ENCODE data around the gene PRR5.
"Not testable (repeated sequence)": the region's sequence is repeated elsewhere in the genome, so short reads cannot be mapped to it uniquely, and the experiment has no call there.

The PRR5 gene

DNA sequence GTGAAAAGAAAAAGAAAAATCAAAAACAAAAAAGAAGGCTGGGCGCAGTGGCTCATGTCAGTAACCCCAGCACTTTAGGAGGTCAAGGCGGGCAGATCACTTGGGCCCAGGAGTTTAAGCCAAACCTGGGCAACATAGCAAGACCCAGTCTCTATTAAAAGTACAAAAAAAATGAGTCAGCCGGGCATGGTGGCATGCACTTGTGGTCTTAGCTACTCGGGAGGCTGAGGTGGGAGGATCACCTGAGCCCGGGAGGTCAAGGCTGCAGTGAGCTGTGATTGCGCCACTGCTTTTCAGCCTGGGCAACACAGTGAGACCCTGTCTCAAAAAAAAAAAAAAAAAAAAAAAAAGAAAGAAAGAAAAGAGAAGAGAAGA lies 26.0 kb upstream of the PRR5 start:
- DNase-seq: not testable (repeated sequence)

DNA sequence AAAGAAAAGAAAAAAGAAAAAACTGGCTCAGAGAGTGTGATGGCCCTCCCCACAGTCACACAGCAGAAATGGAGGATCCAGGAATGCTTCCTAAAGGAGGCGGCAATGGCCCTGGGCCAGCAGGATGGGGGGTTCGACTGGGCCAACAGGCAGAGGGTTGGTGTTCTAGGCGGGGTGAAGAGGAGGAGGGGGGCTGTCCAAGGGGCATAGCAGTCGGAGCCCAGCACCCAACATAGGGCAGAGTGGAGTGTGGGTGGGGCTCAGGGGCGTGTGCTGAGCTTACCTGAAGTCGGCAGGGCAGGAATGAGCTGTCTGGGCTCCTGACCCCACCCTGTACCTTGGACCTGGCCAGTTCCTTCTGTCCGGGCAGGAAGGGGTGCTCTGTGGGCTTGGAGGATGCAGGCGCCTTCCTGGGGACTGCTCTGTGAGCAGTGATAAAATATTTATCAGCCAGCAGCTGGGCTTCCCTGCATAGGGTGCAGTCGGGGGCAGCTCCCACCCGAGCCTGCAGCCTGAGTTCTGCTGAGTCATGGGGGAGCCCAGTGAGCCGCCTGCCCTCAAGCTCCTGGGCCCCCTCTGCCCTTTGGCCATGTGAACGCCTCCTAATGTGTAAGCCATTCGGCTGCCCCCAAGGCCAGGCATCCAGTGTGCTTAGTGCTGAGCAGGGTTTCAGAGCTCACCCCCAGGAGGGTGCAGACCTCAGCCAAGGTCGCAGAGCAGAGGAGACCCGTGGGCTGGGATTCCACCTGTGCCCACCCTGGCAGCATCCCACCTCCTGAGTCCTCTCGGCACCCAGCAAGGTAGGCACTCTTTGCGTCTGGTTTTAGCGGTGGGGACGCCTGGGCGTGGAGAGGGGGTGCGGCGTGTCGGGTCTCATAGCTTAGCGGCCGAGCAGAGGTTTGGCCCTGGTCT lies 25.3 kb upstream of the PRR5 start:
- DNase-seq: no peak

DNA sequence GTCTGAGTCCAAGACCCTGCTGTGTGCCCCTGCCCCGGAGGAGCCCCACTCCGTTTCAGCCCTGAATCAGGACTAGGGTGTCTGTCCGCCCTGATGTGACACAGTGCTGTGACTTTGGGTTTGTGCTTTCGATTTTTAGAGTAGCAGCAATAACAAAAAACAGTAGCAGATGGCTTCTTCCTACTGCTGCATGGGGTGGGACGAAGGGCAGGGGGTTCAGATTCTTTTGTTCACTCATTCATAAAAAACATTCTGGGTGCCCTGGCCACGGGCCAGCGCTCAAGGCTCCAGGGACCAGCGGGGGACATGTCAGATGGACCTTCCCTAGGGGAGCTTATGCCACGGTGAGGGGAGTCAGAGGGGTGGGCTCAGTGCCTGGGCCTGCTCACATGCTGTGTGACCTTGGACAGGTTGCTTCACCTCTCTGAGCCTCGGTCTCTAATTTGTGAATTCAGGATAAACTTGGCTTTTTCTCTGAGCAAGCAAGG lies 24.6 kb upstream of the PRR5 start:
- no peak for DNase-seq

DNA sequence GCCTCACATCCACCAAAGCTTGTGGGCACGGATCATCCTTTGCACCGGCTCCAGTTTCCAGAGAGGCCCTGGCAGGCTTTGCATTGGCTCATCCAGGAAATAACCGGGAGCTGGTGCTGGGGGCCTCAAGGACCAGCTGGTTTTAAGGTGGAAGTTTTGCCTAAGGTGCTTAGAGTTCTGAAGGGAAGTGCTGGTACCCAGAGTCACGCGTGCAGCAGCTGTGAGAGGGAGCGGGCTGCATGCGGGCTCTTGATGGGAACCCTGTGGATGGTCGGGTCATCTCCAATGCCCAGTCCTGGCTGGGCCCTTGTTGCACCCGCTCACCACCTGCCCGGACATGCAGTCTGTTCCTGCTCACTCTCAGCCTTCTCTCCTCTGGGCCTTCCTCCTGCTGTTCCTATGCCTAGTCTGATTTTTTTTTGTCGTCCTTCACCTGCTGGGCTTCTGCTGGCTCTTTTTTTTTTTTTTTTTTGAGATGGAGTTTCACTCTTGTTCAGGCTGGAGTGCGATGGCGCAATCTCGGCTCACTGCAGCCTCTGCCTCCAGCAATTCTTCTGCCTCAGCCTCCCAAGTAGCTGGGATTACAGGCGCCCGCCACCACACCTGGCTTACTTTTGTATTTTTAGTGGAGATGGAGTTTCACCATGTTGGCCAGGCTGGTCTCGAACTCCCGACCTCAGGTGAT lies 24.0 kb upstream of the PRR5 start:
- no peak for DNase-seq

DNA sequence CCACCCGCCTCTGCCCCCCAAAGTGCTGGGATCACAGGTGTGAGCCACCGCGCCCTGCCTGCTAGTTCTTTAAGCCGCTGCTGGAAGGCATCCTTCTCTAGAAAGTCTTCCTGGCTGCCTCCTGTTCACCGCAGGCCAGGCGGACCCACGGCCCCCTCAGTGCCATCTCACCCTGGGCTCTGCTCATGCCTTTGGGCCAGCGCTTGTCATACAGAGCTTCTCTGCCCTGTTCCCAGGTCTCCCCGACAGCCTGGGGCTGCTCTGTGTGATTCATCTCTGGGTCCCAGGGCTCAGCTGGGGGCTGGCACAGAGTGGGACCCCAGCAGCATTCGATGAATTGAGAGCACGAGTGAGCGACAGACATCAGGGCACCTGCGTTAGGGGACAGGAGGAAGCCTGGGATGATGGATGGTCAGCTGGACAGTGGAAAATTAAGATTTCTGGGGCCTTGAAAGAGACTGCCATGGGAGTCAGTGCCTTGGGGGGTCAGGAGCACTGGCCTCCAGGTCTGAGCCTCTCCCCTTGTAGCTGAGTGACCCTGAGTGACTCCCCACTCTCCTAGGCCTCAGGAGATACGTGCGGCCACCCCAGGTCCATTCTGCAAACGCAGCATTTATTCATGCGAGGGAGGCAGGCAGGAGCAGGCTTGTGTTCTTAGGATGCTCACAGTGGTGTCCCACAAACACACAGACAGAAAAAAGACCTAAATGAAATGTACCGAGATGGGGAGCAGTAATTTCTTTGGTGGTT lies 23.3 kb upstream of the PRR5 start:
- no peak for DNase-seq

DNA sequence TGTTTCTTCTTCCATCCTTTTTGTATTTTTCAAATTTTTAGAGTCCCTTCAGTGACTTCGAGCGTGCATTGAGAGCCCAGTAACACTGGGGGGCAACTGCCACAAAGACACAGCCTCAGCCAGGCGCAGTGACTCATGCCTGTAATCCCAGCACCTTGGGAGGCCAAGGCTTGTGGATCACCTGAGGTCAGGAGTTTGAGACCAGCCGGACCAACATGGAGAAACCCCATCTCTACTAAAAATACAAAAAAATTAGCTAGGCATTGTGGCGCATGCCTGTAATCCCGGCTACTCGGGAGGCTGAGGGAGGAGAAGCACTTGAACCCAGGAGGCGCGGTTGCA lies 22.7 kb upstream of the PRR5 start:
- not testable (repeated sequence) for DNase-seq

DNA sequence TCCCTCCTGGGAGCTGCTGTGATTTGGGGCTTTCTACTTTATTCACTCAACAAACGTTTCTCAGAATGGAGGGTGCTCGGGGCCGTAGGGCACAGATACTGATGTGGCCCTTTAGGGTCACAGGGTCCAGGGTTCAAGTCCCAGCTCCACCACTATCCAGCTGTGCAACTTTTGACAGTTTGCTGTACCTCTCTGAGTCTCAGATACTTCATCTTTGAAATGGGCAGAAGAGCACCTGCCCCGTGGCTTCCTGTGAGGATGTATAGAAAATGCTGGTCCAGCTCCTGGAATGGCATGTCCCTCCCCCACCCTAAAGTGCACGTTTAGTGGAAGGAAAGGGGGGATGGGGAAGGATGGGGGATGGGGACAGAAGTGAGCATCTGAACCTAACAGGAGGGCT lies 21.9 kb upstream of the PRR5 start:
- no peak for DNase-seq

DNA sequence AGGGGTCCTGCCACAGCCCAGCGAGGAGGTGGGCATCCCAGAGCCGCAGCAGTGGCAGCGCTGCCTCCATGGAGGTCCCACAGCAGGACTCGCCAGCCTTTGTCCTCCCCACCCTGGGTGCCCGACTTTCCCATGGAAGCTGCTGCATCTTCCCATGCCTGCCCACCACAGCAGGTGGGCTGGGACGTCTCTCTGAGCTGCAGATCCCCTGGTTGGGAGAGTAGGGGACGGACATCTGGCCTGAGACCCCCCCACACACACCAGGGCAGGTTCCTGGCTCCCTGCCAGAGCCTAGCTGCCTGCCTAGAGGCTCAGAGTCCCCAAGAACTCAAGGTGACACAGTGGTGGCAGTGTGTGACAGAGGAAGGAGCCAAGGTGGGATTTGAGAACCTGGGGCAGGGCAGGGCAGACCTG lies 21.5 kb upstream of the PRR5 start:
- DNase-seq: no peak

DNA sequence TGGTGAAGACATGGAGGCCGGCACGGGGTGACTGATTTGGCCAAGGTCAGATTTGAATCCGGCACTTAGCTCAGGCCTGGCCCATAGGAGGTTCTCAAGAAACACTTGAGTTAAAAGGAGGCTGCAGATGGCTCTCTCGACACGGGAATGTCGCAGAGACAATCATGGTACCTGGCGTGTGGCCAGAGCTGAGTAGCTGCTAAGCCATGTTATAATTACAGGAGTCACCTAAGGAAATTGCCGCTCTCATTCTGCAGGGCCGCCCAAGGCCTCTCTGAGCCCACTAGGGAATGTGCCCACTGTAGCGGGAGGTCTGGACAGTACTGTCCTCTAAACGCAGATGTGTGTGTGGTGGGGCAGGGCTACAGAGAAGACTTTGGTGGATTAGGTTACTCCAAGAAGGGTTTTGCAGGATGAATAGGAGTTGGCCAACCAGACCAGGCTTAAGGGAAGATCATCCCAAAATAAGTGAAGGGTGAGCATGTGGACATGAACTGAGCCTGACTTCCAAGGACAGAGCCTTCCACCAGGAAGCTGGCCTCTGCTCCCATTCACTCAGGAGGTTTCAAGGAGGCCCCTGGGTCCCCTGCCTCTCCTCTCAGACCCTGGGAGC lies 19.3 kb upstream of the PRR5 start:
- DNase-seq: no peak

DNA sequence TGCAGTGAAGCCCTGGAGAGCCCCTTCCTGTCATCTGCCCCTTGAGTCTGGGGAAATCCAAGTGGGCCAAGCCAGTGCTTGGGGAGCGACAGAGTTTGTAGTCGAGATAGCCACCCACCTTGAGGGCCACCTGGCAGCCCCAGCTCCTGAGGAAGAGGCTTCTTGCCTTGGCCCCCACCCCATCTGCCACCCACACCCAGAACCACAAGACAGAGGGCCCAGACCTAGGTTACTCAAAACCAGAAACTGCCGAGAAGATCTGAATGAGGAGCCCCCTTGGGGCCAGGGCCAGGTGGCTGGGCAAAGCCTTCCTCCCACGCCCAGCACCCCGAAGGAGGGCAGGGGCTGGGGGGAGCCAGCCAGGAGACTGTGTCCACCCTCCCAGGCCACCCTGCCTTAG lies 18.8 kb upstream of the PRR5 start:
- peak; percentile 51 for DNase-seq

DNA sequence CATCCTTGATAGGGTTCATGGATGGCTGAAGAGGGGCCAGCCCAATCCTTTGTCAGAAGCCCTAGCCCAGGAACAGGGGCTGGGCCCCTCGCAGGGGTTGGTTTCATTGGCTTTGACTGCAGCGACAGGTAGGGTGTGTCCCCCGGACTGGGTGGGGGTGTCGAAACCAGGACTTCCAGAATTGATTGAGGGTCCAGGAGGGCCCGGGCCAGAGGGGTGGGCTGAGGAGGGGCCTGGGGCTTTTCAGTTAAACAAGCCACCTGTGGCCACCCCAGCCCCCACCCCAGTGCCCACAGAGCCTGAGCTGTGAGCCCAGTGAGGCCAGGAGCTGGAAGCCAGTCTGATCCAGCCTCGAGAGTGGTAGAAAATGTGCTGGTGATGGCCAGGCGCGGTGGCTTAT lies 18.1 kb upstream of the PRR5 start:
- DNase-seq: no peak

DNA sequence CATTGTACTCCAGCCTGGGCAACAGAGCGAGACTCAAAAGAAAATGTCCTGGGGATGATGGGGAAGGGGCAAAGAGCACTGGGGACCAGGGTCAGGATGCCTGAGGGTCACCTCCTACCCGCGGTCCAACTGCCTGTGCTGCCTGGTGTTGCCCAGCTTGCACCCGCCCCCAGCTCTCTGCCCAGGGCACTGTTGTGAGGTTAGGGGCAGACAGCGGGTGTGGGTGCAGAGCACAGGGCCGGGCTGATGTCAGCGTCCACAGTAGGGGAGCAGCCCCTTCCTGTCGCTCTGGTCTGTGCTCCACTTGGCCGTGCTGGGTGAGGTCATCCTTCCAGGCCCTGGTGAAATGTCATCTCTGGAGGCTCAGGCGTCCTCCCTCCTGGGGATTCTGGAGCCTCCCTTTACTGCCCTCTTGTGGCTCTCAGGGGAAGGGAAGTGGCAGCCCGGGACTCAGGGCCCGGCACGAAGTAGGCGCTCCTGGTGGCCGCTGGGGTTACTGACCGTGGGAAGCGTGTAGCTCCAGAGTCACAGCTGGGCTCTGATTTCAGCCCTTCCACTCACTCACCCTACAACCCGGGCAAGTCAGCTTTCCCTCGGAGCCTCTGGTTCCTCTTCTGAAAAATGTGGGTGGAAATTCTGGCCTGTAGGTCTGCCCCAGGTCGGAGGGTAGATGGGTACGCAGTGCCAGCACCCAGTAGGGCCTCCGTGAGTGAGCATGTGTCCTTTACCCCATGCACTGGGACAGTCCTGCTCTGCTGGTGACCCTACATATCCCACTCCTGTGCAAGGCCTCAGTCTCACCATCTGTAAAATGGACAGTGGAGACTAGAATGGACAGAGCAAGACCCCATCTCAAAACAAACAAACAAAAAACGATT lies 17.3 kb upstream of the PRR5 start:
- peak; percentile 93 for DNase-seq

DNA sequence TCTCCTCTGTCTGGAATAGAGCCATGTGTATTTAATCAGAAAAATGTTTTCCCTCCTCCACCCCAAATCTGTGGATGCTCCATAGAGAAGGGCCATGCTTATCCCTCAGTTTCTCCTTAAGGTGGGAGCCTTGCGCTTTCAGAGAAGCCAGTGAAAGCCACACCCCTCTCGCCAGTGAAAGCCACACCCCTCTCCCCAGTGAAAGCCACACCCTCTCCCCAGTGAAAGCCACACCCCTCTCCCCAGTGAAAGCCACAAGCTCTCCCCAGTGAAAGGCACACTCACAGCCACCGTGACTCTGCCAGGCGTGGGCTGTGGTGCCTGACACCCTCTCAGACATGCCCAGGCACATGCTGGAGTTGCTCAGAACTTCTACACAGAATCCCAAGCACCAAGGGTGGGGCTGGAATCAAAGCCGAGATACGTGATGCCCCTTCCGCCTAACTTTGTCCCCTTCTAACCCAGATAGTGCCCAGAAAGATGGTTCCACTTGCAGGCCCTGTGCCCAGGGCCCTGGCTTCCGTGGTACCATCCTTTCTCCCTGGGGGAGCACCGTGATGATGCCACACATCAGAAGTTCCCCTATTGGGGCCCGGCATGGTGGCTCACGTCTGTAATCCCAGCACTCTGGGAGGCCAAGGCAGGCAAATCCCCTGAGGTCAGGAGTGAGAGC lies 16.5 kb upstream of the PRR5 start:
- peak; percentile 89 for DNase-seq

DNA sequence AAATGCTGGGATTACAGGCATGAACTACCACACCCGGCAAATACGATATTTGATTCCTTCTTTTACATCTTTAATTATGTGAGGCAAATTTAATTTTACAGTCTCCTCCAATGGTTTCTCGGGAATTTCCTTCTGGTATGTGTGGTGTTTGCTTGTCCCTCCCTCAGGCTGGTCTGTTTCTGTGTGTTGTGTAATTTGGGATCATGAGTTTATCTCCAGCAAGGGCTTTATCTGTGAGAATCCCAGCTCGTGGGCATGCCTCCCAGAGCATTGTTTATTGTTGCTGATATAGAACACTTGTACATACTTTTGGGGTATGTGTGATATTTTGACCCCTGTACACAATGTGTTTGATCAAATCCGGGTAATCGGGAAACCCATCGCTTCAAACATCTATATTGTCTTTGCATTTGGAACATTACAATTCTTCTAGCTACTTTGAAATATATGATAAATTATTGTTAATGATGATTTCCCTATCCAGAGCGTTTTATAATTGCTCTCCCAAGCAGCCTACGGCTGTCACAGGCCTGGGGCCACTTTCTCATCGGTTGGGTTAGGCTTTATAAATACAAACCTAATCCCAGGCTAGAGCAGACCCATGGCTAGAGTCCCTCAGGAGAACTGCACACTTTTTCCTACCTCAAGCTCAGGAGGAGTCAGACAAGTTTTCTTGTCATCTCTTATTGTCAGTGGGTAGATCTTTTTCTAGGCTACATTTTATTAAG lies 15.0 kb upstream of the PRR5 start:
- no peak for DNase-seq

DNA sequence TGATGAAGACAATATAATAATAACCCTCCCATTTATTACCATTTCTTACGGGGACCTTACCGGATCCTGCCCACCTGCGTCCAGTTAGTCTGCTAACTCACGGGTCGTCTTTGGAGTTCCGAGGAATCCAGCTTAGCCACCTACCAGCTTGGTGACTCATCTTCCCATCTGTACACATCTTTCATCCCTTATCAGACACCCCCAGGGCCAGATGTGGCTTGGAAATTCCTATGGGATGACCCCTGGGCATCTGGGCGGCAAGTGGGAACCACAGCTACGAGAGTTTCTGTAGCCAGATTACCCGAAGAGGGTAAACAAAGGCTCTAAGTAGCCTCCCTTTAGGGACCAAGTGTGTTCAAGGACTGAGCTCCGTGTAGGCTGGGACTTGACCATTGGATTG lies 12.8 kb upstream of the PRR5 start:
- no peak for DNase-seq

DNA sequence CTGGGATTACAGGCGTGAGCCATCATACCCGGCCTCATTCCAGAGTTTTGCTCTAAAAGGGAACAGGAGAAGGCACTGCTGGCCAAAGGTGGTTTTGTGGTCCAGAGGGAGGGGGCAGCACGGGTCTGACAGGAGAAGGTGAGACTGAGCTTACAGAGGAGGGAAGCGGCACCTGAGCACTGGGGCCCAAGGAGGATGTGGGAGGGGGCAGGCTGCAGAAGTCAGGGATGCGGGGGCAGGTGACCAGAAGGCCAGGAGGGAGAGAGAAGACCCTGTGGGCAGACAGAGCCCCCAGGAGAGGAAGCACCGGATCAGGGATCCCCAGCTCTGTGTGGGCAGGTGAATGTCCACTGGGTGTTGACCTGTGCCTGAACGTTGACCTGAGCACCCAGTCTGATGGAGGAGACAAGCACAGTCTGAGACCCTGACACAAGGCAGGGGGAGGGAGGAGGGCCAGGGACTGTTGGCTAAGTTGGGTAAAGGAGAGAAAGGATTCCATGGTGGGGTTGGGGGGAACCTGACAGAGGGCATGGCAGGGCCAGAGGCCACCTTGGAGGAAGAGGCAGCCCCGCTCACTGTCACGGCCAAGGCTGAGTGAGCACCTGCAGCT lies 12.0 kb upstream of the PRR5 start:
- no peak for DNase-seq

DNA sequence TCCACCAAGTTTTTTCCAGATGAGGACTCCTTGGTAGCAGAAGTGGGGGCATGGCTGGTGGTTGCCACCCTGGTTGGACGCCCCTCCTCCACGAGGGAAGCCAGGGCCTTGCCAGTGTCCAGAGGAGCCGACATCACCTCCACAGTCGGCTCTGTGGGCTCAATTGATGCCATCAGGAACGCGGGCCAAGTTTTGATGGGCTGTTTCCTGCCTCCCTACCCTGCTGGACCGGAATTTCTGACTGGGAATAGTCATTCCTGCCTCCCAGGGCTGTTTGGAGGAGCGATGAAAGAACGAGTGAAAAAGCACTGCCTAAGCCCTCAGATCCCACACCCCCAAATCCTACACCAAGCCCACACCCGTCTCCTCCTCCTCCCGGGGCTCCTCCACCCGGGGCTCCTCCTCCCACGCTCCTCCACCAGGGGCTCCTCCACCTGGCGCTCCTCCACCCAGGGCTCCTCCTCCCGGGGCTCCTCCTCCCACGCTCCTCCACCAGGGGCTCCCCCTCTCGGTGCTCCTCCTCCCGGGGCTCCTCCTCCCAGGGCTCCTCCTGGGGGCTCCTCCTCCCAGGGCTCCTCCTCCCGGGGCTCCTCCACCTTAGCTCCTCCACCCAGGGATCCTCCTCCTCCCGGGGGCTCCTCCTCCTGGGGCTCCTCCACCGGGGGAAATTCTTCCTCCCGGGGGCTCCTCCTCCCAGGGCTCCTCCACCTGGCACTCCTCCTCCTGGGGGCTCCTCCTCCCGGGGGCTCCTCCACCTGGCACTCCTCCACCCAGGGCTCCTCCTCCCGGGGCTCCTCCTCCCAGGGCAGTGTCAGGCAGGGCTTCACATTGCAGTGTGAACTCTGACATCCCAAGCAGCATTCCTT lies 10.0 kb upstream of the PRR5 start:
- no peak for DNase-seq

DNA sequence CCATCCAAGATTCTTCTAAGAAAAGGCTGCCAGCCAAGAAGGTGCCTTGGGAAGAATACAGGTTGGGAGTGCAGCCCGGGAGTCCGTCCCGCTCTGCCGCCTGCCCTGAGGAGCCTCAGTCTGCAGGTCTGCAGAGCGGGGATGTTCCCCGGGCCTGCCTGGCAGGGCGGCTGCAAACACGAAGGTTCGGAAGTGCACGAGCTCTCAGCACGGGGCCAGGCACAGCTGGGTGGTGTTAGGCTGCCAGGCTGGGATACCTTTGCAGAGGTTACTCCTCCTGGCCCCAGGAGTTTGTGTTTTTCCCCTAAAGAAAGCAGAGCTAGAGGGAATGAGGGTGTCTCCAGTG lies 9.4 kb upstream of the PRR5 start:
- no peak for DNase-seq

DNA sequence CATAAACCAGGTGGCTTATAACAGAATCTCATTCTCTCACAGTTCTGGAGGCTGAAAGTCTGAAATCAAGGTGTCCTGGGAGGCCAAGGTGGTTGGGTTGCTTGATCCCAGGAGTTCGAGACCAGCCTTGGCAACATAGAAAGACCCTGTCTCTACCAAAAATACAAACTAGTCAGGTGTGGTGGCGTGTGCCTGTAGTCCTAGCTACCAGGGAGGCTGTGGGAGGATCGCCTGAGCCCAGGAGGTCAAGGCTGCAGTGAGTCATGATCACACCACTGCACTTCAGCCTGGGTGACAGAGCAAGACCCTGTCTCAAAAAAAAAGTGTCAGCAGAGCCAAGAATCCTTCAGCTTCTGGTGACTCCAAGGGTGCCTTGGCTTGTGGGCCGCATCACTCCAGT lies 8.9 kb upstream of the PRR5 start:
- no peak for DNase-seq

DNA sequence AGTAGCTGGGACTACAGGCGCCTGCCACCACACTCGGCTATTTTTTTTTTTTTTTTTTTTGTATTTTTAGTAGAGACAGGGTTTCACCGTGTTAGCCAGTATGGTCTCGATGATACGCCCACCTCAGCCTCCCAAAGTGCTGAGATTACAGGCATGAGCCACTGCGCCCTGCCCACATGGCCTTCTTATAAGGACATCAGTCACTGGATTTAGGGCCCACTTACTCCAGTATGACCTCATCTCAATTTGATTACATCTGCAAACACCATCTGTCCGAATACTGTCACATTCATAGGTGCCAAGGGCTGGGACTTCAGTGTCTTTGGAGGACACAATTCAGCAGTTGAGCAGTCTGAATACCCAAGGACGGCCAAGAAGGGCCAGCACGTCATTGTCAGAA lies 8.2 kb upstream of the PRR5 start:
- no peak for DNase-seq
